Islet of Langerhans (tissue), 1 donor: ENCODE results near the gene MED28.
"Not testable (repeated sequence)": the region's sequence is repeated elsewhere in the genome, so short reads cannot be mapped to it uniquely, and the experiment has no call there.

ENCODE experiments used
- FAIRE-seq: peaks from one replicate; lab custom pipeline; 2011; peaks lifted over from hg19 to GRCh38; lab: Jason Lieb, UNC

The MED28 gene

GRCh38 chr4:17614416-17615299, at the start of gene MED28:
Gene MED28, plus strand, starts transcription at chr4:17614641. Its CDS starts 14 bp downstream, at chr4:17614655.
- FAIRE-seq, result peak; percentile 93

GRCh38 chr4:17565846-17566245, 48.6 kb upstream of the MED28 start:
- FAIRE-seq, result no peak

- FAIRE-seq, result no peak
These were observed 47.2 kb upstream of the MED28 start for GRCh38 chr4:17567271-17567670.

GRCh38 chr4:17574206-17574605, 40.2 kb upstream of the MED28 start:
- FAIRE-seq, result no peak

- FAIRE-seq, result not testable (repeated sequence)
These were observed 39.3 kb upstream of the MED28 start for GRCh38 chr4:17575177-17575576.

GRCh38 chr4:17576932-17577664, 37.3 kb upstream of the MED28 start, which contains the start of gene LAP3:
Gene LAP3, plus strand, starts transcription at chr4:17577198. Its CDS starts 268 bp downstream, at chr4:17577466.
- FAIRE-seq, result peak; percentile 43

GRCh38 chr4:17577665-17578481, 36.6 kb upstream of the MED28 start:
- no peak for FAIRE-seq

GRCh38 chr4:17578482-17578891, 36.0 kb upstream of the MED28 start:
- FAIRE-seq, result no peak

- FAIRE-seq, result no peak
These were observed 33.5 kb upstream of the MED28 start for GRCh38 chr4:17580969-17581368.

- no peak for FAIRE-seq
These were observed 31.2 kb upstream of the MED28 start for GRCh38 chr4:17583276-17583675.

GRCh38 chr4:17583941-17584340, 30.5 kb upstream of the MED28 start:
- FAIRE-seq, result no peak

GRCh38 chr4:17584521-17585213, 29.8 kb upstream of the MED28 start:
- no peak for FAIRE-seq

GRCh38 chr4:17587094-17587822, 27.2 kb upstream of the MED28 start:
- FAIRE-seq, result no peak

GRCh38 chr4:17589355-17589754, 25.1 kb upstream of the MED28 start:
- no peak for FAIRE-seq

- no peak for FAIRE-seq
These were observed 18.9 kb upstream of the MED28 start for GRCh38 chr4:17595471-17596005.

GRCh38 chr4:17597517-17597916, 16.9 kb upstream of the MED28 start:
- no peak for FAIRE-seq

GRCh38 chr4:17599826-17600225, 14.6 kb upstream of the MED28 start:
- no peak for FAIRE-seq

- FAIRE-seq, result no peak
These were observed 9.2 kb upstream of the MED28 start for GRCh38 chr4:17605236-17605635.

- no peak for FAIRE-seq
These were observed 553 bp upstream of the MED28 start for GRCh38 chr4:17613761-17614415.

GRCh38 chr4:17616283-17616682, 1.8 kb downstream of the MED28 start:
- no peak for FAIRE-seq
